Suprapubic skin (tissue), 4 donors: Measurements from ENCODE around the gene DNAJC8. TPM values are rescaled to one million over a fixed set of nuclear protein-coding genes. Genes with fewer than 3 reads are reported as not detected.

Experiments used
- DNase-seq, 2 donors: peaks; one replicate each; pipeline ENCODE4 v3.0.0-alpha.2; 2019; ENCODE audit warnings: low spot score in 2 of 2
- H3K27ac ChIP-seq: fragments of 200-600 bp; sonication (generic); one replicate; pipeline ENCODE4 v1.5.1; 2019
- H3K27me3 ChIP-seq: fragments of 200-600 bp; sonication (generic); one replicate; pipeline ENCODE4 v1.5.1; 2019
- H3K36me3 ChIP-seq: fragments of 200-600 bp; sonication (generic); one replicate; pipeline ENCODE4 v1.5.1; 2019
- H3K4me1 ChIP-seq: fragments of 200-600 bp; sonication (generic); one replicate; pipeline ENCODE4 v1.5.1; 2019
- H3K4me3 ChIP-seq: fragments of 200-600 bp; sonication (generic); one replicate; pipeline ENCODE4 v1.5.1; 2019; ENCODE audit warnings: mild to moderate bottlenecking
- H3K9me3 ChIP-seq: fragments of 200-600 bp; sonication (generic); one replicate; pipeline ENCODE4 v1.5.1; 2019
- CTCF ChIP-seq, 2 donors: fragments of 200-600 bp in 1 of 2; fragments of 450-650 bp in 1 of 2; sonication (generic) in 1 of 2; IDR thresholded peaks; one replicate each; pipeline ENCODE4 v1.5.1; 2016 to 2019; ENCODE audit warnings: antibody characterized with exemption in 2 of 2, mild to moderate bottlenecking in 1 of 2, moderate library complexity in 1 of 2
- EP300 ChIP-seq: sonication (generic); formaldehyde crosslinking; IDR thresholded peaks from one replicate; pipeline ENCODE4 v1.6.1; 2017; ENCODE audit warnings: antibody characterized with exemption
- POLR2A ChIP-seq, 2 donors: fragments of 450-650 bp; IDR thresholded peaks; one replicate each; pipeline ENCODE4 v1.6.1; 2017; ENCODE audit warnings: antibody characterized with exemption in 2 of 2, mild to moderate bottlenecking in 2 of 2, moderate library complexity in 2 of 2
- POLR2AphosphoS5 ChIP-seq, 3 donors: sonication (generic); formaldehyde crosslinking; IDR thresholded peaks; one replicate each; pipeline ENCODE4 v1.6.1; 2017; ENCODE audit warnings: antibody characterized with exemption in 3 of 3
- WGBS: methylation state at CpG from one replicate; pipeline ENCODE4 v1.1.5; 2018; 5-methylcytosine and 5-hydroxymethylcytosine counted together
- total RNA-seq, 4 donors: library from RNA; depleted of rRNA; stranded (reverse); fragments of >200 nt; gene quantifications; one replicate each; pipeline ENCODE4 v1.1.0, GENCODE V29; 2016

DNAJC8 gene
- total RNA-seq, 4 donors from 2014 or later, result 28.2 to 39.0 (median 31.7) TPM

- Histone ChIP-seq H3K4me3 (no peak overlapping the region), H3K27ac (no peak overlapping the region), H3K36me3 (peaks cover 45% of the 10 kb centered on the region), H3K9me3 (no peaks in the 10 kb centered on the region), H3K27me3 (no peaks in the 10 kb centered on the region), H3K4me1 (peaks cover 33% of the 10 kb centered on the region)
- TF ChIP-seq EP300, result no peak
- TF ChIP-seq CTCF (IDR thresholded peaks at IDR 0.05), result no peak
- no peak for TF ChIP-seq POLR2A (IDR thresholded peaks at IDR 0.05)
- TF ChIP-seq POLR2AphosphoS5 (IDR thresholded peaks at IDR 0.05), result no peak
- no peak for DNase-seq
- WGBS, result 85% methylated on average over 12 of the region's 12 CpGs
These were observed 35.0 kb downstream of the DNAJC8 start for GRCh38 chr1:28197682-28198415.

- Histone ChIP-seq H3K4me1 (peaks cover 35% of the 10 kb centered on the region), H3K27me3 (no peaks in the 10 kb centered on the region), H3K9me3 (no peaks in the 10 kb centered on the region), H3K27ac (no peak overlapping the region), H3K36me3 (peaks cover 30% of the 10 kb centered on the region), H3K4me3 (no peak overlapping the region)
- no peak for DNase-seq
- TF ChIP-seq CTCF (IDR thresholded peaks at IDR 0.05) (no peak), POLR2A (IDR thresholded peaks at IDR 0.05) (no peak), POLR2AphosphoS5 (IDR thresholded peaks at IDR 0.05) (no peak), EP300 (no peak)
- WGBS, result 68% methylated on average over 3 of the region's 3 CpGs
These were observed 36.5 kb downstream of the DNAJC8 start for GRCh38 chr1:28196330-28196729.

GRCh38 chr1:28195780-28196179 lies 37.0 kb downstream of the DNAJC8 start:
- Histone ChIP-seq H3K9me3 (no peaks in the 10 kb centered on the region), H3K4me3 (no peak overlapping the region), H3K27ac (no peak overlapping the region), H3K36me3 (peaks cover 25% of the 10 kb centered on the region), H3K27me3 (no peaks in the 10 kb centered on the region), H3K4me1 (peaks cover 35% of the 10 kb centered on the region)
- no peak for TF ChIP-seq EP300
- no peak for TF ChIP-seq POLR2A (IDR thresholded peaks at IDR 0.05)
- no peak for TF ChIP-seq POLR2AphosphoS5 (IDR thresholded peaks at IDR 0.05)
- no peak for TF ChIP-seq CTCF (IDR thresholded peaks at IDR 0.05)
- WGBS, result 94% methylated on average over 1 of the region's 1 CpG
- no peak for DNase-seq

- WGBS, result 71% methylated on average over 7 of the region's 8 CpGs
- H3K4me1 ChIP-seq, result peaks cover 38% of the 10 kb centered on the region
- DNase-seq, result no peak
- no peaks in the 10 kb centered on the region for H3K27me3 ChIP-seq
- no peak for TF ChIP-seq CTCF (IDR thresholded peaks at IDR 0.05)
- no peak for TF ChIP-seq POLR2A (IDR thresholded peaks at IDR 0.05)
- no peak for TF ChIP-seq POLR2AphosphoS5 (IDR thresholded peaks at IDR 0.05)
- no peak for TF ChIP-seq EP300
- H3K27ac ChIP-seq, result no peak overlapping the region
- no peak overlapping the region for H3K4me3 ChIP-seq
- peaks cover 12% of the 10 kb centered on the region for H3K36me3 ChIP-seq
- H3K9me3 ChIP-seq, result no peaks in the 10 kb centered on the region
These were observed 38.3 kb downstream of the DNAJC8 start for GRCh38 chr1:28194326-28195035.

GRCh38 chr1:28193701-28194161 lies 39.1 kb downstream of the DNAJC8 start:
- WGBS, result 40% methylated on average over 8 of the region's 8 CpGs
- no peak overlapping the region for H3K27ac ChIP-seq
- peaks cover 4% of the 10 kb centered on the region for H3K36me3 ChIP-seq
- H3K9me3 ChIP-seq, result no peaks in the 10 kb centered on the region
- peak overlapping the region; percentile 22 for H3K4me3 ChIP-seq
- TF ChIP-seq POLR2A (IDR thresholded peaks at IDR 0.05), result no peak
- DNase-seq, result no peak
- H3K27me3 ChIP-seq, result no peaks in the 10 kb centered on the region
- H3K4me1 ChIP-seq, result peaks cover 38% of the 10 kb centered on the region
